Testis (tissue), 2 donors: ENCODE results near the gene TREH.

ENCODE experiments used
- CTCF ChIP-seq, 3 experiments: fragments of 450-650 bp in 2 of 3; fragments of 200-600 bp in 1 of 3; sonication (generic) in 1 of 3; IDR thresholded peaks; one replicate each; pipeline ENCODE4 v1.5.1; 2016 to 2019; ENCODE audit warnings: antibody characterized with exemption in 3 of 3, mild to moderate bottlenecking in 2 of 3, moderate library complexity in 1 of 3
- POLR2A ChIP-seq: fragments of 450-650 bp; IDR thresholded peaks from one replicate; pipeline ENCODE4 v1.6.1; 2017; ENCODE audit warnings: antibody characterized with exemption, mild to moderate bottlenecking, moderate library complexity

GRCh38 chr11:118640332-118641154 is 38.9 kb downstream of the TREH start:
- TF ChIP-seq POLR2A: no peak
- TF ChIP-seq CTCF (IDR thresholded peaks at IDR 0.05): no peak
